Measurements from ENCODE around the gene PISD. TPM values are rescaled to one million over a fixed set of nuclear protein-coding genes. Genes with fewer than 3 reads are reported as not detected.
A peak's percentile ranks its signal among the peaks of the same experiment; 100 is the strongest.

Gene PISD
- total RNA-seq, 1 donor from 2014 or later, result 37.4 TPM

DNA sequence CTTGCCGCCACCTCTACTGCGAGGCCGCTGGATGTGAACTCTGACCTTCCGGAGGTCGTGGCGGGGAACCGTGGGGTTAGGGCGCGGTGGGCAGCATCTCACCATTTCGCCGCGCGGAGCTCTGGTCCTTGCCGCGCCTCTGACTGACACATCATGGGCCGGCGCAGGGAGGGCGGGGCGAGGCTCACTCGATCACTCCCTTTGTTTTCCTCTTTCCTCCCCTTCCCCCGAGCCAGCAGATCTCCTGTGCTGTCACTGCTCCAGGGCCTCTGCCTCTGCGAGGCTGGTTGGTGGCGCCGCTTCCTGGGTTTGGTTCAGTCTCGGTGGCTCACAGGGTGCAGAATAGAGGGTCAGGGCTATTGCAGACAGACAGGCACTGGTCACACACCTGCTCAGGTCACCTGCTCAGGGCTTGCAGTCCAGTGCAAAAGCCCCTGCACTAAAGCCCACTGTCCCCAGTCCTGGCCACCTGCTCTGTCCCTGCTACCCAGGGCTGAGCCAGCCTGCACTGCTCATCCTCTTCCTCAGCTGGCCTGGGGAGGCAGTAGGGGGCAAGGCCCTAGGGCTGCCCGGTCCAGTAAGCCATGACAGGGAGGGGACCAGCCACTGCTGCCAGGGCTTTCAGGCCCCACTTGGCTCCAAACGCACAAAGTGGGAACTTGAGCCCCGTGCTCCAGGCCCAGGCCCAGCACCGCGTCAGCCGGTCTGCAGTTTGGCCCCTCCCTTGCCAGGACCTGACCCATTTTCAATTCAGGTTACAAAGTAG is 36.2 kb downstream of the PISD start:
- peak; percentile 76 for DNase-seq

DNA sequence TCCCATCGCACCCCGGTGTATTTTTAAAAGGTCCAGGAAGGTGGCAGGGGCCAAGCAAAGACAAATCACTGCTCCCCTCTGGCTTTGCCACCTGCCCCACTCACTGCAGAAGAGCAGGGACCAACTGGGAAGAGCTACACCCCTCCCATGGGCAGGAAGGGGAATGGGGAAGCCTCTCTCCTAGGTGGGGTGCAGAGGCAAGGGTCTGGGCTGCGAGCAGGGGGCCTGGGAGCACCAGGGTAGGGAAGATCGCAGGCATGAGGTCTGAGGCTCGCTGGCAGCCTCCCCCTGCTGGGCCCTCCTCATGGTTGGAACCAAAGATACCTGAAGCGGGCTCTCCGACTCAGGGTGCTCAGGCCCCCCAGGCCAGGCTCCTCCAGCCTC is 36.8 kb downstream of the PISD start:
- DNase-seq, result no peak

GRCh38 chr22:31623592-31624304 is 38.3 kb downstream of the PISD start:
- DNase-seq, result no peak

- no peak for DNase-seq
Measured at GRCh38 chr22:31622980-31623379, 39.0 kb downstream of the PISD start.

- DNase-seq, result no peak
Measured at GRCh38 chr22:31621507-31622124, 40.4 kb downstream of the PISD start.

DNA sequence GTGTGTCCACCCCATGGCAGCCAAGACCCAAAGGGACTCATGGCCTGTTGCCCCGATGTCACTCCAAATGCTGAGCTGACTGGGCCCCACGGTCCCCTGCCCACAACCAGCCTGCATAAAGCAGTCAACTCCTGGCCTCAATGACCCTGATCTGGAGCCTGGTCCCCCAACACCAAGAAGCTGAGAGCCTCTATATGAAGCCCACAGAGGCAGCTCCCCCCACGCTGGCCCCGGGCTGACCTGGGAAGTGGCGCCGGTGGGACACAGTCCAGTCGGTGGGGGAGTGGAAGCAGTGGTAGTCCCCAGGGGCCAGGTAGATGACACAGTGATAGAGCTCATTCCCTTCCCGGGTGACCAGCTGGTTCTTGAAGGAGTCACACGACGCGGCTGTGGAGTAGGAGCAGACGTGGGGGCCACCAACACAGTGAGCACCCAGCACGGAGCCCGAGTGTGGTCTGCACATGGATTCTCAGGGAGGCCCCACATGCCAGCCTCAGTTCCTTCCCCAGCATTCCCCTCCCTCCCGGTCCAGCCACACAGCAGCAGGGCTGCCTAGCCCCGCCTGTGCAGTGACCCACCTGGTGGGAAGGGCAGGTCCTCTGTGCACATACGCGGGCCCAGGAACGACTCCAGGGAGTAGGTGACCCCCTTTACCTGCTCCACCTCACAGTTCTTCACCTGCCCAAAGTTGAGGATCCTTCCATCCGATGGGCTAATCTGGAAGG is 41.1 kb downstream of the PISD start:
- no peak for DNase-seq

- DNase-seq, result no peak
Measured at GRCh38 chr22:31619611-31620300, 42.3 kb downstream of the PISD start.

GRCh38 chr22:31618471-31619176 is 43.4 kb downstream of the PISD start:
- DNase-seq, result no peak

DNA sequence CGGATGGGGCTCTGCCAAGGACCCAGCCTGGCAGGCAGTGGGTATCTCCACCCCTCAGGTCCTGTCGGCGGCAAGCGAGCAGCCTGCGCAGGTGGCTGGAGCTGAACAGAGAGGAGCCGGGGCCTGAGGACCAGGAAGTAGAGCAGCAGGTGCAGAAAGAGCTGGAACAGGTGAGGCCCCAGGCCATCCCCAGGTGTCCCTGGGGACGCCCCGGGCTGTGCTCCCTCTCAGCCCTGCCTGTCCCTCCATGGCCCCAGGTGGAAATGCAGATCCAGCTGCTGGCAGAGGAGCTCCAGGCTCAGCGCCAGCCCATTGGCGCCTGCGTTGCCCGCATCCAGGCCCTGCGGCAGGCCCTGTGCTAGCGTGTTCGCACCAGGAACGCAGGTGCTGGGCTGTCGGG is 44.0 kb downstream of the PISD start:
- no peak for DNase-seq

- no peak for DNase-seq
Measured at GRCh38 chr22:31616315-31616980, 45.6 kb downstream of the PISD start.

- DNase-seq, result no peak
Measured at GRCh38 chr22:31615940-31616314, 46.1 kb downstream of the PISD start.

DNA sequence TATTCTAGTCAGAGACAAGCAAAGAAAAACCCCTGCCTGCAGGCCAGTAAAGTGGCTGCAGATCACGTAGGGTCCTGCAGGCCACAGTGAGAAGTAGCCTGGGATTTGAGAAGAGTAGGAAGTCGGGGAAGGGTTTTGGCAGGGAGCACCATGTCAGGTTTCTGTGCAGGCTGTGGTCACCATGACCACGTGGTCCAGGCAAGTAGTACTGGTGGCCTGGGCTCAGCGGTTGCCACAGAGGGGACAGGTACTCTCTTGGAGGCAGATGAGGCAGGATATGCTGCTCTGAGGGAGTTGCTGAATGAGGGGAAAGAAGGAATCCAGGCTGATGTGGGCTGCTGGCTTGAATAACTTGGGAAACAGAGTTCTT is 46.5 kb downstream of the PISD start:
- no peak for DNase-seq

GRCh38 chr22:31614781-31615490 is 47.1 kb downstream of the PISD start:
- no peak for DNase-seq

- DNase-seq, result no peak
Measured at GRCh38 chr22:31613904-31614296, 48.1 kb downstream of the PISD start.

DNA sequence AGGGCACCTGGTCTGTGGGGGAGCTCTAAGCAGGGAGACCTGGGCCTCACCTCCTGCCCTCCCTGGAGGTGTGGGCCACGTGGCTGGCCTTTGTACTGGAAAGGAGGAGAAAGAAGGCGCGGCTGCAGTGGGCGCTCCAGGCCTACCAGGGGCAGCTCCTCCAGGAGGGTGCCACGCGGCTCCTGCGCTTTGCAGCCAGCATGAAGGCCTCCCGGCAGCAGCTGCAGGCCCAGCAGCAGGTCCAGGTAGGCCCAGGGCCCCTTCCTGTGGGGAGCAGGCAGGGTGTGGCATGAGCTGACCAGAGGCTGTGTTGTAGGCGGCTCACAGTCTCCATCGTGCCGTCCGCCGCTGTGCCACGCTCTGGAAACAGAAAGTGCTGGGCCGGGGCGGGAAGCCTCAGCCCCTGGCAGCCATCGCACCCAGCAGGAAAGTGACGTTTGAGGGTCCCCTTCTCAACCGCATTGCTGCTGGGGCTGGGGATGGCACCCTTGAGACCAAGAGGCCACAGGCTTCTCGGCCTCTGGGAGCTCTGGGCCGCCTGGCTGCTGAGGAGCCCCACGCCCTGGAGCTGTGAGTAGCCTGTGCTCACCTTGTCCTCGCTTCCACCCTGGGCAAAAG is 48.6 kb downstream of the PISD start:
- no peak for DNase-seq

DNA sequence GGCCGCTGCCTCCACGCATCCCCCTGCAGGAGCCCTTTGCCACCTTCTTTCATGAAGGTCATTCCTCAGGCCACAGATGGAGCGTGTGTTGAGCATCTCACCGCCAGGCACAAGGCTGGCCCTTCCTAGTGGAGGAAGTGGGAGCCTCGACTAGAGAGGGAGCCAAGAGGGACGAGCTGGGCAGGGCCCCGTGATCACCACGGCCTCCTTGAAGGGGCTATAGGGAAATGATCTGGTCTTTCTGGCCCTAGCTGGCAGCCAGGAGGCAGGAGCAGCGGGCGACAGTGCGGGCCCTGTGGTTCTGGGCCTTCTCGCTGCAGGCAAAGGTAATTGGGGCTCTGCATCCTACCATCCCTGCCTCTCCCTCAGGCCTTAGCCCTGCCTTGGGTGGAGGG is 49.1 kb downstream of the PISD start:
- DNase-seq, result no peak

DNA sequence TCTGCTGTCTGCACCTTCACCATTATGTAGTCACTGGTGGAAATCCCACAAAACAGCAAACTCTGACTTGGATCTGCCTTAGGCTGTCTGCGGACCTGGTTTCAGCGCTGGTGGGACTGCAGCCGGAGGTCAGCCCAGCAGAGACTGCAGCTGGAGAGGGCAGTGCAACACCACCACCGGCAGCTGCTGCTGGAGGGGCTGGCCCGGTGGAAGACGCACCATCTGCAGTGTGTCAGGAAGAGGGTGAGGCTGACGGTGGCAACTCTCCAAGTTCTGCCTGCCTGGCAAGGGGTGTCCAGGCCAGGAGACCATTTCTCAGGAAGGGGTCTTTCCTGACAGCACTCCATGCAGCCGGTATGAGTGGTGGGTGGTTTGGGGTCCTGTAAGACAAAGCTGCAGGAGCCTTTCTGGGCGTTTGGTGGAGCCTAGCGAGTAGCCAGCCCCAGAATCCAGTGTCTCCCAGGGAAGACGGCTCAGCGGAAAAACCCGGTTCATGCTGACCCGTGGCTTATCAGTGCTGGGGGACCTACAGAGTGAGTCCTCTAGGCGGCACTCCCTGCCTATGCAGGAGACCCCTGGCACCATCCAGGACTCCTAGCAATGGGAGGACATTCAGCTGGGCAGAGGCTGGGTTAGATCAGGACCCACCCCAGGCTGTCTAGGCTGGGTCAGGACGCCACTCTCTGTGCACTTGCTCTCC is 50.8 kb downstream of the PISD start:
- DNase-seq, result no peak

GRCh38 chr22:31610611-31611010 is 51.4 kb downstream of the PISD start:
- DNase-seq, result no peak

DNA sequence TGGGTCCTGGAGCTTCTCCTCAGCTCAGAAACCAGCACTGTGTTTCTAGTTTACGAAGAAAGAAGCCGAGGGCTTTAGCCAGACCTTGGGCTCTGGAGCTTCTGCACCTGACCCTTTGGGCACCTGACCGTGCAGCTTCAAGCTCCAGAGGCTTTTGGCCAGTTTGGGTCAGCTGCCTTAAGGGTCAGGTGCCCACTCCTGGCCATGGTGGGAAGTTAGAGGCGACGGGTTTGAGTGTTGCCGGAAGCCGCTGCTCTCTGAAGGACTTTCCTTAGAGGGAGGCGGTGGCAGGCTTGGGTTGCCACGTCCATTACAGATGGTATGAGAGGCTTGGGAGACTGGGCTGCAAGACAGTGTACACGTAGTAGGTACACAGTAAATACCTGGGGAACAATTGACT is 52.3 kb downstream of the PISD start:
- DNase-seq, result no peak
